GM18505 (cell line): ENCODE data around the gene TMED9.
"Not testable (repeated sequence)": the region's sequence is repeated elsewhere in the genome, so short reads cannot be mapped to it uniquely, and the experiment has no call there.

Experiments
- ATAC-seq: cut with Tn5 transposase; IDR thresholded peaks from one replicate; pipeline ENCODE4 v1.9.1; 2021; ENCODE audit not compliant: unreplicated experiment
- POLR2A ChIP-seq: IDR thresholded peaks from 4 replicates; pipeline ENCODE4 v1.6.1; 2011; ENCODE audit warnings: borderline replicate concordance; ENCODE audit not compliant: insufficient read depth, insufficient read length; ENCODE audit errors: extremely low read depth

TMED9 gene

DNA sequence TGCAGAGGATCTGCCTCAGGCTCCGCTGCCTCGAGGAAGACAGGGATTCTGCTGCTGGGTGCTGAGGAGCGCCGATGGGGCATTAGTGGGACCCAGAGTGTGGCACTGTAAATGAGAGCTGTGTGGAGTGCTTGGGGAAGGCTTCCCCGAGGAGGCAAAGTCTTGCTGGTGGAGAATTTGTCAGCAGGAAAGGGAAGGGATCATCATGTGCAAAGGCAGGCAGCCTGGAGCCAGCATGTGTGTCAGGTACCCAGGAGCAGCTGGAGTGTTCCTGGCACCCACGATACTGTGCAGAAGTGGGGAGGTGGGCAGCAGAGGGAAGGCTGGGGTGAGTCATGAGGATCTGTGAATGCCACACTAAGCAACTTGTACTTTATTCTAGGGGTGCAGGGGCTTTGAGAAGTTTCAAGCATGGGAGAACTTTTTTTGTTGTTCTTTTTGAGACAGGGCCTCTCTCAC, 20.2 kb downstream of the TMED9 start:
- no peak for ATAC-seq
- no peak for TF ChIP-seq POLR2A

DNA sequence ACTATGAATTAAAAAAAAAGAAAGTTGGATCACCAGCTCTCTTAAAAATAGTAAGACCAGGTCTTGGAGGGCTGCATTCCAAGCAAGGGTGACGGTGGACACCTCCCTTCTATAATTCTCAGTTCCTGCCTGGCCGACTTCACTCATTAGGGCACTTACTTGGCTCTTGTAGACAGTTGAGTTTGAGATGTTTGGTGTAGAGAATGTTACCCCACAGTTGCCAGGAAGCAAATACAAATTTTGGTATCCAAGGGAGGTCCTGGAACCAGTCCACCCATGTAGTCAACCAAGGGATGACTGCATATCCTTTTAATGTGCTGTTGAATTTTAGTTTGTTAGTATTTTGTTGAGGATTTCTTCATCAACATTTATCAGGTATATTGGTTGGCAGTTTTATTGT, 28.6 kb downstream of the TMED9 start:
- ATAC-seq: no peak
- no peak for TF ChIP-seq POLR2A

DNA sequence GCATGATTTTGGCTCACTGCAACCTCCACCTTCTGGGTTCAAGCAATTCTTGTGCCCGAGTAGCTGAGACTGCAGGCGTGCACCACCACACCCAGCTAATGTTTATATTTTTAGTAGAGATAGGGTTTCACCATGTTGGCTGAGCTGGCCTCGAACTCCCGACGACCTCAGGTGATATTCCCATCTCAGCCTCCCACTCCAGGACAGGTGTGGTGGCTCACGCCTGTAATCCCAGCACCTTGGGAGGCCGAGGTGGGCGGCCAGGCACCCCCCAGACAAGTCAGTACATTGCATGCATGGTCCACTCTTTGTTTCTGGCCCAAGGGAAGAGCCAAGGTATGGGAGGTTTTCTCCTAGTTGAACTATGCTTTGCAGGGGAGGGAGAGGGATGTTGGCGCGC, 32.2 kb downstream of the TMED9 start:
- ATAC-seq: not testable (repeated sequence)

DNA sequence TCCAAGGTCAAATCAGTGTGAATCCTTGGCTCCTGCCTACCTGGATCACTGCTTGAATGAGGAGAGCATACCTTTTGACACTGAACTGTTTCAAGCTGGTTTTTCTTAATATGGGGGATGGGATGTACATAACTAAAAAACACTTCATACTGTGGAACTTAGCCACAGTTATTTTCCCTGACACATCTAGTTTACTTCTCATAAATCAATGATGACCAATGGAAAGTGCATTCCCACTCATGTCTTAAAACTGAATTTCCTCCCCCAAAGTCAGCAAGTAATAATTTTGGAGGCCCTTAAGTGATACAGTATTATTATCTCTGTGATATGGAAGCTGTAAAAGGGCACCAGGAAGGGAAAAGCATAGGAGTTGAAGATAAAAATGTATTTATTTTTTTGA, 38.2 kb downstream of the TMED9 start:
- ATAC-seq: not testable (repeated sequence)

DNA sequence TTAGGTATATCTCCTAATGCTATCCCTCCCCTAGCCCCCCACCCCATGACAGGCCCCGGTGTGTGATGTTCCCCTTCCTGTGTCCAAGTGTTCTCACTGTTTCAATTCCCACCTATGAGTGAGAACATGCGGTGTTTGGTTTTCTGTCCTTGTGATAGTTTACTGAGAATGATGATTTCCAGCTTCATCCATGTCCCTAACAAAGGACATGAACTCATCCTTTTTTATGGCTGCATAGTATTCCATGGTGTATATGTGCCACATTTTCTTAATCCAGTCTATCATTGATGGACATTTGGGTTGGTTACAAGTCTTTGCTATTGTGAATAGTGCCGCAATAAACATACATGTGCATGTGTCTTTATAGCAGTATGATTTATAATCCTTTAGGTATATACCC, 42.9 kb downstream of the TMED9 start:
- not testable (repeated sequence) for ATAC-seq

DNA sequence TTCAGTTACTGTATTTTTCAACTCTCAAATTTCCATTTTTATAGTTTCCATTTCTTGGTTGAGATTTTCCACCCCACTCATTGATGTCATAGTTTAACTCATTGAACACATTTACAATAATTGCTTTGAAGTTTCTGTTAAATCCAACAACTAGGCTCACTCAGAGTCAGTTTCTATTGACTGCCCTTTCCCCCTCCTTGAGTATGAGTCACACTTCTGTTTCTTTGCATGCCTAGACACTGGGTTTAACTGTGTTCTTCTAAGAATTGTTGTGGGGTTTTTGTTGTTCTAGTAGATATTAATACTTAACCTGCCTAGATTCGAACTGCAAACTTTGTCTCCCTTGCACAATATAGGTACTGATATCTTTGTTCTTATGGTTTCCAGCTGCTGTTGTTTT, 53.5 kb downstream of the TMED9 start:
- ATAC-seq: not testable (repeated sequence)
